ENCODE measurements around the gene TRIM14. TPM values are rescaled to one million over a fixed set of nuclear protein-coding genes. Genes with fewer than 3 reads are reported as not detected.
A peak's percentile ranks its signal among the peaks of the same experiment; 100 is the strongest.

The TRIM14 gene
- total and polyA plus RNA-seq, 4 experiments from 2014 or later = 41.4 to 86.2 (median 85.4) TPM

GRCh38 chr9:98101868-98102273 is 17.2 kb downstream of the TRIM14 start:
- intact Hi-C loops (cut with micrococcal nuclease) = loop anchor here (1.0 to 5.0 kb wide), 4 partner anchors 16 to 153 kb away; partner anchors contain the start of genes ANP32B and TBC1D2
- Histone ChIP-seq H3K27ac (ENCODE audit: low read depth, low read length) (peak overlapping the region; percentile 64), H3K9me3 (ENCODE audit: control insufficient read depth in 1 of 2, low read length in 2 of 2) (no peaks in the 10 kb centered on the region), H3K36me3 (ENCODE audit: insufficient read depth, low read length) (peaks cover 5% of the 10 kb centered on the region), H3K4me3 (ENCODE audit: low read length in 2 of 2) (peak overlapping the region in 1 of 2 donors; percentile 40), H3K27me3 (ENCODE audit: insufficient read depth, low read length) (no peaks in the 10 kb centered on the region), H3K4me1 (ENCODE audit: insufficient read depth, low read length) (peaks cover 99% of the 10 kb centered on the region)
- DNase-seq = peak; percentile 85 to 95 (median 94)
- no peaks in the 10 kb centered on the region for H3K27me3 Mint-ChIP-seq
- CTCF ChIA-PET (ENCODE audit: partially characterized antibody) = interaction anchor here (0.7 to 2.1 kb wide), 23 partner anchors 8 to 207 kb away, joined by 3 to 60 read pairs (median 4); partner anchors contain the start of genes CORO2A and TRIM14
- peak overlapping the region; percentile 91 to 98 (median 94) for H3K27ac Mint-ChIP-seq
- H3K9me3 Mint-ChIP-seq = no peaks in the 10 kb centered on the region
- peak overlapping the region; percentile 67 to 85 (median 78) for H3K4me3 Mint-ChIP-seq
- POLR2A ChIA-PET (ENCODE audit: partially characterized antibody) = interaction anchor here (0.7 to 18.2 kb wide), 19 partner anchors 9 to 405 kb away, joined by 3 to 412 read pairs (median 10); partner anchors contain the start of genes ANP32B, CORO2A, NANS and TBC1D2
- H3K4me1 Mint-ChIP-seq = peaks cover 58 to 94% (median 77%) of the 10 kb centered on the region in 4 donors
- peaks cover 44 to 46% of the 10 kb centered on the region in 2 donors for H3K36me3 Mint-ChIP-seq

- H3K27me3 Mint-ChIP-seq = no peaks in the 10 kb centered on the region
- Histone ChIP-seq H3K27ac (ENCODE audit: low read depth, low read length) (peak overlapping the region; percentile 64), H3K4me1 (ENCODE audit: insufficient read depth, low read length) (peaks cover 99% of the 10 kb centered on the region), H3K9me3 (ENCODE audit: control insufficient read depth in 1 of 2, low read length in 2 of 2) (no peaks in the 10 kb centered on the region), H3K27me3 (ENCODE audit: insufficient read depth, low read length) (no peaks in the 10 kb centered on the region), H3K36me3 (ENCODE audit: insufficient read depth, low read length) (peaks cover 6% of the 10 kb centered on the region), H3K4me3 (ENCODE audit: low read length in 2 of 2) (no peak overlapping the region)
- intact Hi-C loops (cut with micrococcal nuclease) = loop anchor here (5.0 kb wide), 1 partner anchor 119 kb away; the partner anchor contains the start of gene ANP32B
- no peaks in the 10 kb centered on the region for H3K9me3 Mint-ChIP-seq
- DNase-seq = no peak
- CTCF ChIA-PET (ENCODE audit: partially characterized antibody) = interaction anchor here (0.7 to 2.1 kb wide), 22 partner anchors 9 to 180 kb away, joined by 3 to 60 read pairs (median 4); partner anchors contain the start of genes CORO2A and TRIM14
- H3K4me3 Mint-ChIP-seq = peak overlapping the region; percentile 32 to 85 (median 78)
- peak overlapping the region; percentile 91 to 98 (median 94) for H3K27ac Mint-ChIP-seq
- peaks cover 59 to 94% (median 77%) of the 10 kb centered on the region in 4 donors for H3K4me1 Mint-ChIP-seq
- POLR2A ChIA-PET (ENCODE audit: partially characterized antibody) = interaction anchor here (1.0 to 18.2 kb wide), 18 partner anchors 9 to 404 kb away, joined by 3 to 412 read pairs (median 11); partner anchors contain the start of genes ANP32B, CORO2A, NANS and TBC1D2
- peaks cover 48 to 50% of the 10 kb centered on the region in 2 donors for H3K36me3 Mint-ChIP-seq
These were observed 17.6 kb downstream of the TRIM14 start for GRCh38 chr9:98101416-98101815.

GRCh38 chr9:98100456-98100855 is 18.6 kb downstream of the TRIM14 start:
- H3K27me3 Mint-ChIP-seq = no peaks in the 10 kb centered on the region
- peaks cover 46 to 52% of the 10 kb centered on the region in 2 donors for H3K36me3 Mint-ChIP-seq
- no peak overlapping the region for H3K4me3 ChIP-seq (ENCODE audit: low read length in 2 of 2)
- H3K27me3 ChIP-seq (ENCODE audit: insufficient read depth, low read length) = no peaks in the 10 kb centered on the region
- peaks cover 59 to 94% (median 74%) of the 10 kb centered on the region in 4 donors for H3K4me1 Mint-ChIP-seq
- H3K4me3 Mint-ChIP-seq = peak overlapping the region in 6 of 8 donors; percentile 64 to 79 (median 76)
- peaks cover 15% of the 10 kb centered on the region for H3K36me3 ChIP-seq (ENCODE audit: insufficient read depth, low read length)
- ChIA-PET CTCF (ENCODE audit: partially characterized antibody) (interaction anchor here (0.5 to 4.3 kb wide), 6 partner anchors 18 to 177 kb away, joined by 3 to 60 read pairs (median 20); partner anchors contain the start of gene TRIM14), POLR2A (ENCODE audit: partially characterized antibody) (interaction anchor here (1.1 to 18.2 kb wide), 9 partner anchors 8 to 179 kb away, joined by 3 to 412 read pairs (median 14); partner anchors contain the start of genes NANS, TBC1D2, TRIM14 and TRMO)
- H3K4me1 ChIP-seq (ENCODE audit: insufficient read depth, low read length) = peaks cover 97% of the 10 kb centered on the region
- no peaks in the 10 kb centered on the region for H3K9me3 ChIP-seq (ENCODE audit: control insufficient read depth in 1 of 2, low read length in 2 of 2)
- H3K27ac ChIP-seq (ENCODE audit: low read depth, low read length) = peak overlapping the region; percentile 57
- DNase-seq = no peak
- H3K27ac Mint-ChIP-seq = peak overlapping the region; percentile 91 to 96 (median 94)
- intact Hi-C loops (cut with micrococcal nuclease) = loop anchor here (5.0 kb wide), 1 partner anchor 118 kb away; the partner anchor contains the start of gene ANP32B
- H3K9me3 Mint-ChIP-seq = no peaks in the 10 kb centered on the region

GRCh38 chr9:98099898-98100297 is 19.1 kb downstream of the TRIM14 start:
- H3K4me1 ChIP-seq (ENCODE audit: insufficient read depth, low read length) = peaks cover 95% of the 10 kb centered on the region
- Mint-ChIP-seq H3K36me3 (peaks cover 47 to 56% of the 10 kb centered on the region in 2 donors), H3K27ac (peak overlapping the region; percentile 91 to 96 (median 94)), H3K4me1 (peaks cover 58 to 94% (median 74%) of the 10 kb centered on the region in 4 donors), H3K9me3 (no peaks in the 10 kb centered on the region), H3K27me3 (no peaks in the 10 kb centered on the region), H3K4me3 (peak overlapping the region; percentile 22 to 79 (median 72))
- H3K27me3 ChIP-seq (ENCODE audit: insufficient read depth, low read length) = no peaks in the 10 kb centered on the region
- H3K36me3 ChIP-seq (ENCODE audit: insufficient read depth, low read length) = peaks cover 21% of the 10 kb centered on the region
- ChIA-PET CTCF (ENCODE audit: partially characterized antibody) (interaction anchor here (0.5 to 4.3 kb wide), 5 partner anchors 11 to 176 kb away, joined by 3 to 23 read pairs (median 3); no protein-coding TSS in a partner anchor), POLR2A (ENCODE audit: partially characterized antibody) (interaction anchor here (1.1 to 18.2 kb wide), 6 partner anchors 11 to 178 kb away, joined by 3 to 412 read pairs (median 26); partner anchors contain the start of genes TBC1D2, TRIM14 and TRMO)
- peak overlapping the region; percentile 57 for H3K27ac ChIP-seq (ENCODE audit: low read depth, low read length)
- DNase-seq = peak in 1 of 5 donors; percentile 16
- H3K4me3 ChIP-seq (ENCODE audit: low read length in 2 of 2) = peak overlapping the region in 1 of 2 donors; percentile 17
- no peaks in the 10 kb centered on the region for H3K9me3 ChIP-seq (ENCODE audit: control insufficient read depth in 1 of 2, low read length in 2 of 2)
- intact Hi-C loops (cut with micrococcal nuclease) = loop anchor here (5.0 kb wide), 1 partner anchor 118 kb away; the partner anchor contains the start of gene ANP32B

- H3K36me3 Mint-ChIP-seq = peaks cover 47 to 59% of the 10 kb centered on the region in 2 donors
These were observed 19.7 kb downstream of the TRIM14 start for GRCh38 chr9:98099346-98099745.

GRCh38 chr9:98097836-98098235 is 21.2 kb downstream of the TRIM14 start:
- peaks cover 57 to 92% (median 75%) of the 10 kb centered on the region in 4 donors for H3K4me1 Mint-ChIP-seq
- intact Hi-C loops (cut with micrococcal nuclease) = no loop called here
- peak overlapping the region; percentile 77 to 94 (median 90) for H3K27ac Mint-ChIP-seq
- peaks cover 90% of the 10 kb centered on the region for H3K4me1 ChIP-seq (ENCODE audit: insufficient read depth, low read length)
- no peaks in the 10 kb centered on the region for H3K27me3 Mint-ChIP-seq
- H3K9me3 ChIP-seq (ENCODE audit: control insufficient read depth in 1 of 2, low read length in 2 of 2) = no peaks in the 10 kb centered on the region
- ChIA-PET POLR2A (ENCODE audit: partially characterized antibody) (interaction anchor here (1.1 to 18.2 kb wide), 11 partner anchors 8 to 176 kb away, joined by 3 to 412 read pairs (median 7); partner anchors contain the start of genes CORO2A, TBC1D2, TRIM14 and TRMO), CTCF (ENCODE audit: partially characterized antibody) (interaction anchor here (0.6 to 4.3 kb wide), 10 partner anchors 9 to 197 kb away, joined by 3 to 23 read pairs (median 3); partner anchors contain the start of genes TBC1D2, TRIM14 and TRMO)
- DNase-seq = peak in 2 of 5 donors; percentile 50 to 81
- H3K4me3 Mint-ChIP-seq = peak overlapping the region in 7 of 8 donors; percentile 21 to 76 (median 53)
- no peaks in the 10 kb centered on the region for H3K9me3 Mint-ChIP-seq
- H3K27me3 ChIP-seq (ENCODE audit: insufficient read depth, low read length) = no peaks in the 10 kb centered on the region
- peak overlapping the region; percentile 3 for H3K27ac ChIP-seq (ENCODE audit: low read depth, low read length)
- peaks cover 55 to 61% of the 10 kb centered on the region in 2 donors for H3K36me3 Mint-ChIP-seq
- no peak overlapping the region for H3K4me3 ChIP-seq (ENCODE audit: low read length in 2 of 2)
- peaks cover 31% of the 10 kb centered on the region for H3K36me3 ChIP-seq (ENCODE audit: insufficient read depth, low read length)

More at GRCh38 chr9:98099346-98099745, 19.7 kb downstream of the TRIM14 start:
- Mint-ChIP-seq H3K27me3 (no peaks in the 10 kb centered on the region), H3K27ac (peak overlapping the region; percentile 91 to 96 (median 94)), H3K4me3 (peak overlapping the region in 5 of 8 donors; percentile 64 to 79 (median 73)), H3K9me3 (no peaks in the 10 kb centered on the region), H3K4me1 (peaks cover 56 to 94% (median 72%) of the 10 kb centered on the region in 4 donors)
- peak in 1 of 5 donors; percentile 68 for DNase-seq
- ChIA-PET POLR2A (ENCODE audit: partially characterized antibody) (interaction anchor here (1.1 to 18.2 kb wide), 7 partner anchors 11 to 178 kb away, joined by 3 to 412 read pairs (median 15); partner anchors contain the start of genes TBC1D2, TRIM14 and TRMO), CTCF (ENCODE audit: partially characterized antibody) (interaction anchor here (1.3 to 4.3 kb wide), 3 partner anchors 11 to 25 kb away, joined by 3 to 23 read pairs (median 18); no protein-coding TSS in a partner anchor)
- Histone ChIP-seq H3K4me1 (ENCODE audit: insufficient read depth, low read length) (peaks cover 95% of the 10 kb centered on the region), H3K36me3 (ENCODE audit: insufficient read depth, low read length) (peaks cover 26% of the 10 kb centered on the region), H3K27me3 (ENCODE audit: insufficient read depth, low read length) (no peaks in the 10 kb centered on the region), H3K9me3 (ENCODE audit: control insufficient read depth in 1 of 2, low read length in 2 of 2) (no peaks in the 10 kb centered on the region), H3K4me3 (ENCODE audit: low read length in 2 of 2) (no peak overlapping the region), H3K27ac (ENCODE audit: low read depth, low read length) (peak overlapping the region; percentile 57)
- intact Hi-C loops (cut with micrococcal nuclease) = no loop called here

All from CD4-positive, alpha-beta memory T cell (primary cell).